CD4-positive, alpha-beta T cell (primary cell): ENCODE results near the gene SERPINF2. TPM values are rescaled to one million over a fixed set of nuclear protein-coding genes. Genes with fewer than 3 reads are reported as not detected.
"Not testable (repeated sequence)": the region's sequence is repeated elsewhere in the genome, so short reads cannot be mapped to it uniquely, and the experiment has no call there.

Source experiments
- ATAC-seq: fragments of 200-7000 bp; cut with Tn5 transposase; one replicate; pipeline ENCODE4 v1.10.0; 2022; ENCODE audit warnings: mild to moderate bottlenecking; ENCODE audit not compliant: poor library complexity
- CTCF ChIA-PET: fragments of 350-600 bp; sonication (Branson Sonifier 250); formaldehyde crosslinking; loops from one replicate; lab custom pipeline; 2021; ENCODE audit warnings: antibody characterized with exemption, inconsistent platforms; lab: Charles Lee
- POLR2A ChIA-PET: fragments of 350-600 bp; sonication (Branson Sonifier 250); formaldehyde crosslinking; loops from one replicate; lab custom pipeline; 2021; ENCODE audit warnings: antibody characterized with exemption, inconsistent platforms; lab: Charles Lee
- DNase-seq, 14 experiments: peaks; one replicate each; pipeline ENCODE4 v3.0.0-alpha.2; 2013 to 2020; ENCODE audit warnings: mixed read lengths in 2 of 14
- H3K27ac ChIP-seq, 2 donors: one replicate each; pipeline versions ENCODE4 v1.5.1 to v1.7.0; 2013; ENCODE audit warnings: low read length in 2 of 2, low read depth in 1 of 2, mild to moderate bottlenecking in 1 of 2
- H3K27me3 ChIP-seq, 2 experiments: 1 replicate in 1 of 2; 2 replicates in 1 of 2; pipeline versions ENCODE4 v1.6.1 to v1.7.0; 2013; ENCODE audit warnings: low read length in 2 of 2, control low read depth in 1 of 2, mild to moderate bottlenecking in 1 of 2, moderate library complexity in 1 of 2; ENCODE audit not compliant: insufficient read depth in 2 of 2, control insufficient read depth in 1 of 2
- H3K36me3 ChIP-seq: one replicate; pipeline ENCODE4 v1.6.1; 2013; ENCODE audit warnings: low read length, control low read depth; ENCODE audit not compliant: insufficient read depth
- H3K4me1 ChIP-seq: one replicate; pipeline ENCODE4 v1.6.1; 2013; ENCODE audit warnings: low read length, control low read depth; ENCODE audit not compliant: insufficient read depth
- H3K4me3 ChIP-seq: one replicate; pipeline ENCODE4 v1.5.1; 2013; ENCODE audit warnings: mild to moderate bottlenecking, low read length, moderate library complexity
- H3K9me3 ChIP-seq, 2 experiments: 1 replicate in 1 of 2; 2 replicates in 1 of 2; pipeline versions ENCODE4 v1.6.1 to v1.7.0; 2013; ENCODE audit warnings: low read length in 2 of 2, mild to moderate bottlenecking in 2 of 2, control low read depth in 1 of 2, moderate library complexity in 1 of 2; ENCODE audit not compliant: control insufficient read depth in 1 of 2, insufficient read depth in 1 of 2
- H3K27ac Mint-ChIP-seq: one replicate; pipeline ENCODE4 v1.8.0; 2020; ENCODE audit warnings: mixed read lengths
- H3K27me3 Mint-ChIP-seq: one replicate; pipeline ENCODE4 v1.8.0; 2021; ENCODE audit warnings: mixed read lengths
- H3K36me3 Mint-ChIP-seq: one replicate; pipeline ENCODE4 v1.8.0; 2021; ENCODE audit warnings: low read depth, mixed read lengths
- H3K4me1 Mint-ChIP-seq: one replicate; pipeline ENCODE4 v1.8.0; 2021; ENCODE audit warnings: low read depth, mixed read lengths
- H3K4me3 Mint-ChIP-seq: one replicate; pipeline ENCODE4 v1.8.0; 2020; ENCODE audit warnings: mild to moderate bottlenecking, mixed read lengths
- H3K9me3 Mint-ChIP-seq: one replicate; pipeline ENCODE4 v1.8.0; 2020; ENCODE audit warnings: mixed read lengths
- intact Hi-C, 2 experiments: fragments of 100-400 bp; cut with DNase I in 1 of 2; cut with micrococcal nuclease in 1 of 2; formaldehyde crosslinking; loops; one replicate each; pipeline versions ENCODE4 v1.15.1 to v1.9.0; 2023 to 2025; cut with DNase I, micrococcal nuclease
- total RNA-seq, 174 experiments: library from RNA in 2 of 174; stranded (reverse) in 2 of 174; gene quantifications; one replicate each; pipeline ENCODE4 v1.2.3 and lab custom pipeline; 2021 to 2026
- TF ChIP-seq, protein P1 (sequence below): fragments of 200-600 bp; IDR thresholded peaks from one replicate; pipeline ENCODE4 v1.8.0; 2022; ENCODE audit warnings: antibody characterized with exemption, mild to moderate bottlenecking

Gene SERPINF2
- total RNA-seq, 2 experiments from 2014 or later = 0.49 to 0.59 TPM

DNA sequence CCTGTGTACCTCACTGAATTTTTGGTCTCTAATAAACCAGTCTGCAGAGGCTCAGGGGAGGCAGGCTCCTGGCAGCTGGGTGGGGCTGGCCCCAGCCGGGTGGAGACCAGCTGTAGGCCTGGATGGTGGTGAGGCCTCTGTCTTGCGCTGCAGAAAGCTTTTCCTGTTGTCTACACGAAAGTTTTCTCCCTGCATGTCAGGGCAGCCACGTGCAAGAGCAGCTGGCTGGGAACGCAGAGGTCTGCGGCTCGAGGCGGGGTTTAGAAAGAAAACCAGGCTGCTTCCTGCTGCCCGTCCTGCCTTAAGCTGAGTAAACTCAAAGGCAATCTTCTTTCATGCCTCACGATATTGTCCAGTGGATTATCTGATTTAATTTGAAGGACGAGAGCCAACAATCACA lies 21.6 kb downstream of the SERPINF2 start:
- Mint-ChIP-seq H3K36me3 (no peaks in the 10 kb centered on the region), H3K27ac (peak overlapping the region; percentile 83), H3K9me3 (no peaks in the 10 kb centered on the region), H3K4me1 (peaks cover 49% of the 10 kb centered on the region), H3K4me3 (peak overlapping the region; percentile 21), H3K27me3 (no peaks in the 10 kb centered on the region)
- peak overlapping the region; percentile 54 to 80 for H3K27ac ChIP-seq
- no peaks in the 10 kb centered on the region for H3K9me3 ChIP-seq
- ATAC-seq (peak; percentile 95), DNase-seq (peak; percentile 49 to 90 (median 68))
- TF ChIP-seq, protein P1, sequence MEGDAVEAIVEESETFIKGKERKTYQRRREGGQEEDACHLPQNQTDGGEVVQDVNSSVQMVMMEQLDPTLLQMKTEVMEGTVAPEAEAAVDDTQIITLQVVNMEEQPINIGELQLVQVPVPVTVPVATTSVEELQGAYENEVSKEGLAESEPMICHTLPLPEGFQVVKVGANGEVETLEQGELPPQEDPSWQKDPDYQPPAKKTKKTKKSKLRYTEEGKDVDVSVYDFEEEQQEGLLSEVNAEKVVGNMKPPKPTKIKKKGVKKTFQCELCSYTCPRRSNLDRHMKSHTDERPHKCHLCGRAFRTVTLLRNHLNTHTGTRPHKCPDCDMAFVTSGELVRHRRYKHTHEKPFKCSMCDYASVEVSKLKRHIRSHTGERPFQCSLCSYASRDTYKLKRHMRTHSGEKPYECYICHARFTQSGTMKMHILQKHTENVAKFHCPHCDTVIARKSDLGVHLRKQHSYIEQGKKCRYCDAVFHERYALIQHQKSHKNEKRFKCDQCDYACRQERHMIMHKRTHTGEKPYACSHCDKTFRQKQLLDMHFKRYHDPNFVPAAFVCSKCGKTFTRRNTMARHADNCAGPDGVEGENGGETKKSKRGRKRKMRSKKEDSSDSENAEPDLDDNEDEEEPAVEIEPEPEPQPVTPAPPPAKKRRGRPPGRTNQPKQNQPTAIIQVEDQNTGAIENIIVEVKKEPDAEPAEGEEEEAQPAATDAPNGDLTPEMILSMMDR = no peak
- peak overlapping the region; percentile 7 for H3K4me3 ChIP-seq
- ChIA-PET POLR2A (interaction anchor here (0.6 to 3.1 kb wide), 16 partner anchors 9 to 121 kb away, joined by 3 to 35 read pairs (median 5); partner anchors contain the start of genes PRPF8, RILP, RPA1 and SMYD4), CTCF (interaction anchor here (1.1 to 1.4 kb wide), 3 partner anchors 9 to 43 kb away, joined by 3 to 4 read pairs (median 3); no protein-coding TSS in a partner anchor)
- peaks cover 59% of the 10 kb centered on the region for H3K4me1 ChIP-seq
- no peaks in the 10 kb centered on the region for H3K36me3 ChIP-seq
- intact Hi-C loops = loop anchor here (1.0 to 10.0 kb wide), 4 partner anchors 40 to 99 kb away; partner anchors contain the start of genes WDR81 (in 2 of the 2) and SMYD4 (in 1 of the 2)
- H3K27me3 ChIP-seq = no peaks in the 10 kb centered on the region

DNA sequence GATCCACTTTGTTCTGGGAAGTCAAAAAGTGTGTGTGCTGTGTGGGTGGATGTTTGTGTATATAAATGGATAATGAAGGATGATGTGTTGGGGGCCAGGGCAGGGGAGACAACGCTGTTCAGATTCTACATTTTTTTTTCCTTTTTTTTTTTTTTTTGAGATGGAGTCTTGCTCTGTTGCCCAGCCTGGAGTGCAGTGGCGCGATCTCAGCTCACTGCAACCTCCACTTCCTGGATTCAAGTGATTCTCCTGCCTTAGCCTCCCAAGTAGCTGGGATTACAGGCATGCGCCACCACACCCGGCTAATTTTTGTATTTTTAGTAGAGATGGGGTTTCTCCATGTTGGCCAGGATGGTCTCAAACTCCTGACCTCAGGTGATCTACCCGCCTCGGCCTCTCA lies 22.0 kb downstream of the SERPINF2 start:
- not testable (repeated sequence) for H3K36me3 ChIP-seq, H3K9me3 Mint-ChIP-seq, H3K27me3 Mint-ChIP-seq, H3K36me3 Mint-ChIP-seq, H3K9me3 ChIP-seq, H3K4me3 ChIP-seq, DNase-seq, H3K27me3 ChIP-seq
- ChIA-PET CTCF (interaction anchor here (1.1 to 1.4 kb wide), 4 partner anchors 9 to 44 kb away, joined by 3 to 4 read pairs (median 4); no protein-coding TSS in a partner anchor), POLR2A (interaction anchor here (0.6 to 3.1 kb wide), 17 partner anchors 9 to 539 kb away, joined by 3 to 35 read pairs (median 4); partner anchors contain the start of genes PRPF8, RILP, RPA1 and SMG6)
- H3K27ac Mint-ChIP-seq = peak overlapping the region; percentile 83
- H3K4me1 Mint-ChIP-seq = peaks cover 53% of the 10 kb centered on the region
- peaks cover 63% of the 10 kb centered on the region for H3K4me1 ChIP-seq
- H3K4me3 Mint-ChIP-seq = peak overlapping the region; percentile 21
- ATAC-seq = peak; percentile 2
- intact Hi-C loops = loop anchor here (1.0 to 10.0 kb wide), 4 partner anchors 40 to 100 kb away; partner anchors contain the start of genes WDR81 (in 2 of the 2) and SMYD4 (in 1 of the 2)
- peak overlapping the region; percentile 54 to 80 for H3K27ac ChIP-seq

GRCh38 chr17:1765576-1765975 lies 22.9 kb downstream of the SERPINF2 start:
- no peaks in the 10 kb centered on the region for H3K36me3 Mint-ChIP-seq
- no peaks in the 10 kb centered on the region for H3K27me3 Mint-ChIP-seq
- no peak for DNase-seq
- TF ChIP-seq, protein P1 = no peak
- no peak overlapping the region for H3K27ac Mint-ChIP-seq
- peaks cover 56% of the 10 kb centered on the region for H3K4me1 Mint-ChIP-seq
- no peaks in the 10 kb centered on the region for H3K9me3 Mint-ChIP-seq
- H3K9me3 ChIP-seq = no peaks in the 10 kb centered on the region
- H3K4me3 ChIP-seq = no peak overlapping the region
- H3K36me3 ChIP-seq = no peaks in the 10 kb centered on the region
- POLR2A ChIA-PET = interaction anchor here (0.7 to 2.5 kb wide), 4 partner anchors 18 to 538 kb away, joined by 4 to 35 read pairs (median 19); partner anchors contain the start of genes SMG6, SRR and WDR81
- CTCF ChIA-PET = interaction anchor here (1.1 kb wide), 1 partner anchor 18 kb away, joined by 4 read pairs; no protein-coding TSS in a partner anchor
- no peaks in the 10 kb centered on the region for H3K27me3 ChIP-seq
- no peak for ATAC-seq
- H3K4me1 ChIP-seq = peaks cover 66% of the 10 kb centered on the region
- no peak overlapping the region for H3K27ac ChIP-seq
- H3K4me3 Mint-ChIP-seq = no peak overlapping the region
- intact Hi-C loops = loop anchor here in 1 of 2 experiments (10.0 kb wide), 1 partner anchor 101 kb away; no protein-coding TSS in a partner anchor
